HL-60/S4 treated with phorbol 12-myristate 13-acetate at 8.2 ng/mL for 4 days and 3 days (cell line): ENCODE data around the gene TRAF3.

ENCODE experiments used
- in situ Hi-C: fragments of 300-500 bp; cut with MboI; formaldehyde crosslinking; loops from 2 replicates; pipeline ENCODE4 v1.15.0; 2022; ENCODE audit warnings: low sequenced_read_pairs

The TRAF3 gene

DNA sequence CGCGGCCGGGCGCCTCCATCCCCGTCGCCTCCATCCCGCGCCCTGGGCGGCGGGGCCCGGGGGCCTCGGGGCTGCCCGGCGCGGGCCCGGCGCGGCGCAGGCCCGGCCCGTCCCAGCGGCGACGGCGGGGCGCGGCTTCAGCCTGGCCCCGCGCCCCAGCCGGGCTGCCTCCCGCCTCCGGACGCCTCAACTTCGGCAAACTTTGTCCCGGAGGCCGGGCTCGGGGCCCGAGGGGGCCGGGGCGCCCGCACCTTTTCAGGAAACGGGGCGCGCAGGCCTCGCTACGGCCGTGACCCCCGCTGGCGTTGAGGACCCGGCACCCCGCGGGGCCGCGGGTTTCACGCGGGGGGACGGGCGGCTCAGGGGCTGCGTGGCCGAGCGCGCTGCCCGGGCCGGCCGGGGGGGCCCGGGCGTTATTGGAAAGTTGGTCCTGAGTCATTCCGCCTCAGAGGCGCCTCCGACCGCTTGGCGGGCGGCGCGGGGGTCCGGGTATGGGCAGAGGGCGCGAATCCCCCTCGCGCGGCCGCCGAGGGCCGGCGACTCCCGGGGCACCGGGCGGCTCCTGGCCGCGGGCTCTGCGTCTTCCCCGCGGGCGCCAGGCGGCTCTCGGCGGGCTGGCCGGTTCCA lies 575 bp downstream of the TRAF3 start:
- in situ Hi-C loops = no loop called here

- in situ Hi-C loops = no loop called here
Observed at GRCh38 chr14:102778338-102779083, 1.3 kb downstream of the TRAF3 start.

- in situ Hi-C loops = no loop called here
Observed at GRCh38 chr14:102779084-102779462, 1.8 kb downstream of the TRAF3 start.

- in situ Hi-C loops = no loop called here
Observed at GRCh38 chr14:102779574-102780315, 2.5 kb downstream of the TRAF3 start.

DNA sequence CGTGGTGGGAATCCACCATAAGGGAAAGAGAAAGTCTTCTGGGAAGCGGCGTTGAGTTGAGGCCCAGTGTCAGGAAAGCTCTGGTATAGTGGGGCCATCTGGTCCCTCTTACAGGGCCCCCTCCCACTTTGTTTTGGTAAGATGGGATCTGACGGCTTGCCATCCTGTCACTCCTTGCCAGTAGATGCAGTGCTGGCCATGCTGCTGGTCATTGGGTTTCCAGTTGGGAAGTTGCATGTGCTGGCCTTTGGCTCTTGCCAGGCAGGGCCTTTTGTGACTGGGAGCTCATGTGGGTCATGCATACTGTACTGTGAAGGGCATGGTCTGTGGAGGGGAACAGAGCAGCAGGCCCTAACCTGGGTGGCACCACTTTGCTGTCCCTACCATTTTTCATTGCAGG lies 3.8 kb downstream of the TRAF3 start:
- in situ Hi-C loops = no loop called here

DNA sequence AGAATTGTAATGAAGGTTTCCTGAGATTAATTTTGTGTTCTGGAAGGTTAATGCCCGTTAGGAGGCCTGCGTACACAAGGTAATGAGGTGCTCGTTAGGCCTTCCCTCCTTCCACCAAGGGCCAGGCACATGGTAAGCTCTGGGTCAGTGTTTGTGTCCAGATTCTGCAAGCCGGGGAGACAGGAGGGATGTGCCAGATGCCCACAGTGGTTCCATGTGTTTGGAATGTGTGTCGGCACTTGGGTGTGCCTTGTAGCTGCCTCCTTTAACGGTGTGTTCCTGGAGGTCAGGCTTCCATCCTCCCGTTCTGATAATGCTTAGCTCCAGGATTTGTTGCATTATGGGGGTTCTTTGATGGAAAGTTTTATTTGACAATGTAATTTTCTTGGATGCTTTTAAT lies 5.7 kb downstream of the TRAF3 start:
- in situ Hi-C loops = no loop called here

DNA sequence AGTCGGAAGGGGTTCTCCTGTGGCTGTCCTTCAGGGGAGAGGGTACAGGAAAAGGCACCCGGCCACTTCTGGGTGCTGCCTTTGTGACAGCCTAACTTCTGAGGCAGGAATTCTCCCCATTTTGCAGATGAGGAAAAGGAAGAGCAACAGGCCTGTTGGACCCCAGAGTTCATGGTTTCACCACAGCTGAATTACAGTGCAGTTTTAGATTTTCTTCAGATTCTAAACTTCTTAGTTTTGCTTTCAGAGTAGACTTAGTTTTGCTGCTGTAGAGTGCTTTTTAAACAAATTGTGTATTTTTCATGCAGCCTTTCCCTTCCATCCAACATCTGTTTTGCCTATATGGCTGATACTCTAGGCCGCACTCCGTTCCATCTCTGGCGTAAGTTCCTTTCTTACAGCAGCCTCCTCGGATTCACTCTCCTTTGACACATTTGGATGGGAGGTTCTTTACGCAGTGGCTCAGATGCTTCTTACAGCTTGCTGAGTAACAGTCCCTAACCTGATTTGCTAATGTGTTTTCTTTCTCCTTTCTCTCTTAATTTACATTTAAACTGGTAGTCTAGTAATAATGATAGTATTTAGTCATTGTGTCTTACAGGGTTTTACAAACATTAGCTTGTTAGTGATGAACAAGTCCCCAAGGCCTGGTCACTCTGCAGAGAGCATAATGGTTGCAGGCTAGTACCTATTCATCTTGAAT lies 7.8 kb downstream of the TRAF3 start:
- in situ Hi-C loops = no loop called here

- in situ Hi-C loops = no loop called here
Observed at GRCh38 chr14:102785595-102785963, 8.3 kb downstream of the TRAF3 start.

DNA sequence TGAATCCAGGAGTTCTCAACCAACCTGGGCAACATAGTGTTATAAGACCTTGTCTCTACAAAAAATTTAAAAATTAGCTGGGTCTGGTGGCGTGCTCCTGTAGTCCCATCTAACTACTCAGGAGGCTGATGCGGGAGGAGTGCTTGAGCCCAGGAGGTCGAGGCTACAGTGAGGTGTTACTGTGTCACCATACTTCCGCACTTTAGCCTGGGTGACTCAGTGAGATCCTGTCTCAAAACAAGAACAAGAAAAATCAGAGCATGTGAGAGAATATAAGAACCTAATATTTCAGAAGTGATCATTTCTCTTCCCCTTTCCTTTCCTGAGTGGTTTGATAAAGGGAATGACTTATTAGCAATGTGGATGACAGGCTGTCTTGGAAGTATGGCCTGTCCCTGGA lies 9.5 kb downstream of the TRAF3 start:
- in situ Hi-C loops = no loop called here

DNA sequence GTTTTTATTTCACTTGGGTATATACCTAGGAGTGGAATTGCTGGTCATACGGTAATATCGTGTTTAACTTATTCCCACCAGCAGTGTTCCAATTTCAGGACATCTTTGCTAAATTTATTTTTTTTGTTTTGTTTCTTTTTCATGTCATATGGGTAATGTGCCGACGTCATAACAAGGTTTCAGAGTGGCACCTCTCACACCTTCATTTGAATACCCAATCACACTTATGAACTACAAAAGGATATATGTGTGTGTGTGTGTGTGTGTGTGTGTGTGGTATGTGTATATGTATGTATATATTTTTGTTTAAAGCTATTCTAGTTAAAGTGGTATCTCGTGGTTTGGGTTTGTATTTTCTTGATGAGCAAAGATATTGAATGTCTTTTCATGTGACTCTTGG lies 12.1 kb downstream of the TRAF3 start:
- in situ Hi-C loops = no loop called here

DNA sequence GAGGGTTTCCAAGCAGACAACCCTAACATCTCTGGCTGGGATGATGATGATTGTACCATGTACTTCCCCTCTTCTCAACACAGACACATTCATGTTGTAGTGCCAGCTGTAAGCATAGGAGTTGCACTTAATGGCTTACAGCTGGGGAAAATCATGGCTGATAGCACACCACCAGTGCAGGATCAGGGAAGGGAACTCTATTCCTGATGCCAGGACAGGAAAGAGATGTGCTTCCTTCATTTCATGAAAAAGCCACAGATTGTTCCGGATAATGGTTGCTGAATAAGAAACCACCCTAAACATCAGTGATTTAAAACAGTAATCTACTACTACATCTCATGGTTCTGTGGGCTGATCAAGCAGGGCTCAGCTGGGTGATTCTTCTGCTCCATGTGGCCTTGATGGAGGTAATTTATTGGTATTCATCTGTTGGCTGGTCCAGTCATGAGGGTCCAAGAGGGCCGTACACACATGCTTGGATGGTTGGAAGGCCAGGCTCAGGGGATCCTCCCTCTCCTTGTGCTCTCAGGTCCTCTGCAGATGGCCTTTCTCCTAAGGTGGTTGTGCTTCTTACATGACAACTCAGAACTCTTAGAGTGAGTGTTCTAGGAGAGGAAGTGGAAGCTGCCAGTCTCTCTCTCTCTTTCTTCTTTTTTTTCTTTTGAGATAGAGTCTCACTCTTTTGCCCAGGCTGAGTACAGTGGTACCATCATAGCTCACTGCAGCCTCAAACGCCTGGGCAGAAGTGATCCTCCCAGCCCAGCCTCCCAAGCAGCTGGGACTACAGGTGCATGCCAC lies 16.5 kb downstream of the TRAF3 start:
- in situ Hi-C loops = no loop called here

GRCh38 chr14:102795060-102795925 lies 18.0 kb downstream of the TRAF3 start:
- in situ Hi-C loops = no loop called here

DNA sequence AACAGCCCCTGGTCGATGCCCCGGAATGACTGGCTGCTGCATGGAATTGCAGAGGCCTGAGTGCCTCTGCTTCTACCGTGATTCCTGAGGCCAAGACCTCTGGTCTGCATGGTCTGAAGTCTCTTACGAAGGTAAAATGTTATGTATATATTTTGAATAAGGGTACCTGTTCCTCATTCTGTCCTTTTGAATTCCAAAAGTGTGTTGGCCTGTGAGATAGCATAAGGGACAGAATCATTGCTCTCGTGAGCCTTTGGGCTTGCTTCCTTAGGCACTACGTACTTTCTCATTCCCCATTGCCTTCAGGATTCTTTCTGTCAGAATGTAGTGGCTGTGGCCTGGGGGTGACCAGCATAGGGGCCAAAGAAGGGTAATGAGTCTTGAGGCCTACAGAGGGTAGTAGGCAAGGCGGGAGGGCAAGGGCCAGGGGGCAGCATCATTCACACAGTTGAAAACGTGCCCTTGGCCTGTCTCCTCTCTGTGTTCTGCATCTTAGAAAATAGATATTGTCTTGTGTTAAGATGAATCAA lies 19.5 kb downstream of the TRAF3 start:
- in situ Hi-C loops = no loop called here

GRCh38 chr14:102798926-102799325 lies 21.7 kb downstream of the TRAF3 start:
- in situ Hi-C loops = no loop called here

- in situ Hi-C loops = no loop called here
Observed at GRCh38 chr14:102799684-102800562, 22.7 kb downstream of the TRAF3 start.

DNA sequence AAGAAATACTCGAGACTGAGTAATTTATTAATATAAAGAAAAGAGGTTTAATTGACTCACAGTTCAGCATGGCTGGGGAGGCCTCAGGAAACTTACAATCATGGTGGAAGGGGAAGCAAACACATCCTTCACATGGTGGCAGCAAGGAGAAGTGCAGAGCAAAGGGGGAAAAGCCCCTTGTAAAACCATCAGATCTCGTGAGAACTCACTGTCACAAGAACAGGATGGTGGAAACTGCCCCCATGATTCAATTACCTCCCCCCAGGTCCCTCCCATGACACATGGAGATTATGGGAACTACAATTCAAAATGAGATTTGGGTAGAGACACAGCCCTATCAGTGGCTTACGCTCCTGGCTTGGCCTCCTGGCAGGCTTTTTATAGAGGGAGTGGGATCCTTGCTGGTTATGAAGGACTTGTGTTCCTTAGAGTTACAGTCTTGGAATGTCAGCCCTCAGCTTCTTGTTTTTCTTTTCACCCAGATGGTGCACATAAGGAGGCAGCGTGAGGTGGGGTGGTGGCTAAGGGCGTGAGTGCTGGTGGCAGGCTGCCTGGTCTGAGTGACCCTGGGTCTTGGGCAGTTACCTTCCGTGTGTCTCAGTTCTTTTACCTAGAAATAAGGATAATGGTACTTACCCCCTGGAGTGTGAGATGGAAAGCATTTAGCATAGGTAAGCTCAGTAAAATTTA lies 25.7 kb downstream of the TRAF3 start:
- in situ Hi-C loops = no loop called here

DNA sequence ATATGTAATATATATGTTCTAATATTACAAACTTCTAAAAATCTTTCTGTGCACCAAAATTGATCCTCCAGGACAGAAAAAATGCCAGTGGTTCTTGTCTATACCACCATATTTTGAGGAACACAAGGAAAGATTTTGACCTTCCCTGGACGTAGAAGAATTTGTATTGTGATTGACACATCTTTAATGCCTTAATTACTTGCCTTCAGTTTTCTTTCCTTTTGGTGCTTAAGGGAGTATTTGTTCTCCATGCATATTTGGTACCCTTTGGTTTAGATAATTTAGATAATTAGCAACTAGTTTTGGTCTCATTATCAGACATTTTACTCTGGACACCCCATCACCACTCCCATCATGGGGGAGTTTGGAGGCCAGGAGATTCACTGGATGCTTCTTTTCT lies 27.6 kb downstream of the TRAF3 start:
- in situ Hi-C loops = no loop called here

DNA sequence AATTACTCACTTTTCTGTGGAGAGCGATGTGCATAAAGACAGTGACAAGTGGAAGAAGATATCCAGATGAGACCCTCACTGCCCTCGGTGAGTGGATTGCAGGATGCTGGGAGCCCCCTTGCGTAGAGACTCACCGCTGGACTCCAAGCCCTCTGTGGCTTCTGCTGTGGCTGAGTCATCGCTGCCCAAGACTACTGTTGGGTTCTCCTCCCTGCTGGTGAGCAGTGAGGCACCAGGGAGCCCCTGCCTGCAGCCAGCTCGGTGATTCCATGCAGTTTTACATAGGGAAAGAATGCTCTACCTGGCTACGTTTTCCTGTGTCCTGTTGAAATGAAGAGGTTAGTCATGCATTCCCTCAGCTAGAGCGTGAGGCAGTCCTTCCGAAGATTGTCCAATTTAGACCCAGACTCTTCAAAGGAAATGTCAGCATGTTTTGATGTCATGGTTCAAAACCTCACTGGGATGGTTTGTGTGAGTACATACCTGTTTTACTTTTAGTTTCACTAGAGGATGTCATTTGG lies 28.2 kb downstream of the TRAF3 start:
- in situ Hi-C loops = no loop called here
